Adrenal gland (tissue), 12 donors: ENCODE results near the gene TPK1. TPM values are rescaled to one million over a fixed set of nuclear protein-coding genes. Genes with fewer than 3 reads are reported as not detected.

Experiments used
- DNase-seq, 7 donors: peaks; one replicate each; pipeline ENCODE4 v3.0.0-alpha.2; 2019 to 2020
- H3K27ac ChIP-seq, 5 donors: fragments of 200-600 bp; sonication (generic) in 4 of 5; 1 replicate in 3 of 5; 2 replicates in 2 of 5; pipeline versions ENCODE4 v1.5.1 to v1.8.0; 2016 to 2020; ENCODE audit warnings: mild to moderate bottlenecking in 1 of 5
- H3K27me3 ChIP-seq: fragments of 200-600 bp; 2 replicates; pipeline ENCODE4 v1.8.0; 2021
- H3K36me3 ChIP-seq, 2 donors: fragments of 200-600 bp; replicated peaks in 1 of 2; 1 replicate in 1 of 2; 2 replicates in 1 of 2; pipeline versions ENCODE4 v1.5.1 to v1.8.0; 2018 to 2022
- H3K4me1 ChIP-seq, 2 donors: fragments of 200-600 bp; replicated peaks in 1 of 2; 1 replicate in 1 of 2; 2 replicates in 1 of 2; pipeline versions ENCODE4 v1.5.1 to v1.8.0; 2018 to 2021
- H3K4me3 ChIP-seq, 4 donors: fragments of 200-600 bp; sonication (generic) in 3 of 4; one replicate each; pipeline ENCODE4 v1.5.1; 2016 to 2018
- H3K9me3 ChIP-seq, 3 donors: fragments of 200-600 bp; sonication (generic) in 1 of 3; replicated peaks in 1 of 3; 1 replicate in 2 of 3; 2 replicates in 1 of 3; pipeline versions ENCODE4 v1.5.1 to v1.8.0; 2016 to 2021
- POLR2A ChIP-seq, 2 donors: fragments of 450-650 bp; IDR thresholded peaks; one replicate each; pipeline ENCODE4 v1.6.1; 2017; ENCODE audit warnings: antibody characterized with exemption in 2 of 2, mild to moderate bottlenecking in 2 of 2, moderate library complexity in 1 of 2
- WGBS, 4 donors: extraction: QIAGEN DNeasy Blood & Tissue Kit in 2 of 4; methylation state at CpG; one replicate each; pipeline versions ENCODE4 v1.1.5 to v1.1.7; 2013 to 2017; 5-methylcytosine and 5-hydroxymethylcytosine counted together
- intact Hi-C, 2 donors: fragments of 100-400 bp; cut with DNase I; formaldehyde crosslinking; loops; one replicate each; pipeline versions ENCODE4 v1.14.1 to v1.15.0; 2022 to 2023
- polyA plus RNA-seq, 3 donors: library from polyadenylated mRNA; stranded (reverse); fragments of 200-250 nt in 2 of 3; fragments of 350-450 nt in 1 of 3; fragmentation: Illumina TruSeq in 1 of 3; extraction: RNeasy Lipid Tissue Mini Kit (QIAGEN cat#74804) in 1 of 3; gene quantifications; one replicate each; pipeline ENCODE4 v1.2.3, GENCODE V29; 2013 to 2014
- total RNA-seq, 9 donors: library from RNA; depleted of rRNA in 4 of 9; stranded (reverse); fragments of >200 nt in 4 of 9; fragments of 120-200 nt in 1 of 9; fragmentation: NEBNext Ultra II Directional in 1 of 9; extraction: Animal tissue kit (Norgen Biotek cat#: 25700) in 1 of 9; gene quantifications; one replicate each; pipeline versions ENCODE4 v1.1.0 to v1.2.4, GENCODE V29; 2013 to 2023
- TF ChIP-seq, protein P1 (sequence below), 6 experiments: fragments of 450-650 bp in 4 of 6; fragments of 200-600 bp in 2 of 6; sonication (generic) in 1 of 6; IDR thresholded peaks; 1 replicate in 5 of 6; 2 replicates in 1 of 6; pipeline versions ENCODE4 v1.5.1 to v1.8.0; 2016 to 2021; ENCODE audit warnings: antibody characterized with exemption in 6 of 6, mild to moderate bottlenecking in 2 of 6, moderate library complexity in 1 of 6
- donor health status: healthy with polysubstance abuse.
- donor health status: Bipolar disorder and iron deficiency.
- donor health status: DM: yes; HTN: yes; CAD: no.
- donor health status: DM: no; HTN: no; CAD: no.
- donor health status: DM: no; HTN: no; CAD: no.
- donor health status: DM: yes; HTN: yes; CAD: no.

The TPK1 gene
- total and polyA plus RNA-seq, 12 donors, result 3.7 to 10.6 (median 9.6) TPM

DNA sequence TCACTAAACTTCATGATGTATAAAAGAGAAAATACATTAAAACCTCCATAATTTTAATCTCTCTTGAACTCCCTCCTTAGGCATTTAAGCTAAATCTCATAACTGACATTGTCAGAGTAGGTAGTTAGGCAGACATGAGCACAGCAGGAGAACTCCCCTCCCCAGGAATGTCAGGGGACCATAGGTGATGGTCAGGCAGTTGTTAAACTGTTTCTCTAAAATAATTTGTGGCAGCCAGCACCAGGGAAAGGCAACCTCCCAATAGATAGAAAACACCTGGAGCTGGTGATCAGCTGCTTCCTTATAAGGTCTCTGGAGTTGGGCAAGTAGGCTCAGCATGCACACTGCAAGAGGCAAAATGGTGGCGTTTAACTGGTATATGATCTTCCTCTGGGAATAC is 73.0 kb downstream of the TPK1 start:
- 80 to 95% (median 87%) methylated on average over 1 of the region's 1 CpG for WGBS, 4 donors
- intact Hi-C loops, result no loop called here
- Histone ChIP-seq H3K9me3 (no peaks in the 10 kb centered on the region), H3K4me1 (no peaks in the 10 kb centered on the region), H3K4me3 (no peak overlapping the region), H3K27ac (no peak overlapping the region), H3K36me3 (no peaks in the 10 kb centered on the region), H3K27me3 (no peaks in the 10 kb centered on the region)
- DNase-seq, result no peak
- TF ChIP-seq, protein P1, sequence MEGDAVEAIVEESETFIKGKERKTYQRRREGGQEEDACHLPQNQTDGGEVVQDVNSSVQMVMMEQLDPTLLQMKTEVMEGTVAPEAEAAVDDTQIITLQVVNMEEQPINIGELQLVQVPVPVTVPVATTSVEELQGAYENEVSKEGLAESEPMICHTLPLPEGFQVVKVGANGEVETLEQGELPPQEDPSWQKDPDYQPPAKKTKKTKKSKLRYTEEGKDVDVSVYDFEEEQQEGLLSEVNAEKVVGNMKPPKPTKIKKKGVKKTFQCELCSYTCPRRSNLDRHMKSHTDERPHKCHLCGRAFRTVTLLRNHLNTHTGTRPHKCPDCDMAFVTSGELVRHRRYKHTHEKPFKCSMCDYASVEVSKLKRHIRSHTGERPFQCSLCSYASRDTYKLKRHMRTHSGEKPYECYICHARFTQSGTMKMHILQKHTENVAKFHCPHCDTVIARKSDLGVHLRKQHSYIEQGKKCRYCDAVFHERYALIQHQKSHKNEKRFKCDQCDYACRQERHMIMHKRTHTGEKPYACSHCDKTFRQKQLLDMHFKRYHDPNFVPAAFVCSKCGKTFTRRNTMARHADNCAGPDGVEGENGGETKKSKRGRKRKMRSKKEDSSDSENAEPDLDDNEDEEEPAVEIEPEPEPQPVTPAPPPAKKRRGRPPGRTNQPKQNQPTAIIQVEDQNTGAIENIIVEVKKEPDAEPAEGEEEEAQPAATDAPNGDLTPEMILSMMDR (IDR thresholded peaks at IDR 0.05), result no peak
- TF ChIP-seq POLR2A (IDR thresholded peaks at IDR 0.05), result no peak

DNA sequence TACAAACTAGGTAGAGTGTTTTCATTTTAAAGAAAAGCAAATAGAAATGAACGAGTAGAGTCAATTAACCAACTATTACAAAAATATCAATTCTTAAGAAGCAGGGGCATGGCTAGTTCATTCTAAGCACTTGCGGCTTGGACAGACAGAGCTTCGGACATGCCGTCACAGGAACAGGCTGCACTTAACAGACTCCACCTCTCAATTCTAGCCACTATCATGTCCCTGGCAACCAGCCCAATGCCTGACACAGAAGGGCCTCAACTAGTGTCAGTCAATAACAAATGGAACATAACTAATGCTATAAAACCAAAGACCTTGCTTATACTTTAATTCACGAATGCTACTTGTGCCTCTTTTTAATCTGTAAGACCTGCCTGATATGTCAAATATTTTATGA is 74.4 kb downstream of the TPK1 start:
- Histone ChIP-seq H3K27me3 (no peaks in the 10 kb centered on the region), H3K27ac (no peak overlapping the region), H3K4me1 (no peaks in the 10 kb centered on the region), H3K4me3 (no peak overlapping the region), H3K36me3 (no peaks in the 10 kb centered on the region), H3K9me3 (no peaks in the 10 kb centered on the region)
- no peak for DNase-seq
- TF ChIP-seq POLR2A (IDR thresholded peaks at IDR 0.05), result no peak
- TF ChIP-seq, protein P1 (IDR thresholded peaks at IDR 0.05), result no peak
- WGBS, 4 donors, result 77 to 85% (median 81%) methylated on average over 5 of the region's 5 CpGs
- intact Hi-C loops, result no loop called here

DNA sequence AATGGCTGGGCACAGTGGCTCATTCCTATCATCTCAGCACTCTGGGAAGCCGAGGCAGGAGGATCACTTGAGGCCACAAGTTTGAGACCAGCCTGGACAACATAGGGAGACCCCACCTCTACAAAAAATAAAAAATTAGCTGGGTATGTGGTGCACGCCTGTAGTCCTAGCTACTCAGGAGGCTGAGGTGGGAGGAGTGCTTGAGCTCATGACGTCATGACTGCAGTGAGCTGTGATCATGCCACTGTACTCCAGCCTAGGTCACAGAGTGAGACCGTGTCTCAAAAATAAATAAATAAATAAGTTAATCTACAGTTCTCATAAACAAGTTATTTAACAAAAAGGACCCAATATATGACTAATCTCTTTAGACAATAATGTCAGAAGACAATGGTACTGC is 76.2 kb downstream of the TPK1 start:
- no peak overlapping the region for H3K4me3 ChIP-seq
- 79 to 95% (median 90%) methylated on average over 4 of the region's 4 CpGs for WGBS, 4 donors
- intact Hi-C loops, result no loop called here

DNA sequence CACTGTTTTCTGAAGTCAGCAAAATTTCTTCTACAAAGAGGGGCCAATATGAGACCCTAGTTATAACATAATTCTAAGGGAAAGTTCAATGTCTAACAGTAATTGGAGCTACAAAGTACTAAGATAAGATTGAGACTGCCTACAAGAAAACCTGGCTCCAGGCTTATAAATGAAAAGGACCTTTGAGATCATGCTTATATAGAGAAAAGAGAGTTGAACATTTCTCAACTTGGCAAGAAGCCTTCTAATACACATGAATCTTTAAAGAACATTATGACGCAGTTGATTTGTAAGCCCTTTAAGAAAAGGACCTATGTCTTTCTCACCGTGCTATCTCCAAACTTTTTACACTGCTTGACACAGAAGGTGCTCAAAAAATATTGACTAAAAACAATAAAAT is 87.9 kb downstream of the TPK1 start:
- Histone ChIP-seq H3K36me3 (no peaks in the 10 kb centered on the region), H3K27ac (no peak overlapping the region), H3K4me1 (no peaks in the 10 kb centered on the region), H3K27me3 (no peaks in the 10 kb centered on the region), H3K9me3 (no peaks in the 10 kb centered on the region), H3K4me3 (no peak overlapping the region)
- no peak for TF ChIP-seq POLR2A (IDR thresholded peaks at IDR 0.05)
- TF ChIP-seq, protein P1 (IDR thresholded peaks at IDR 0.05), result no peak
- no peak for DNase-seq
- intact Hi-C loops, result no loop called here
- WGBS, 4 donors, result 76 to 91% (median 86%) methylated on average over 2 of the region's 2 CpGs

More for the DNA sequence above, 76.2 kb downstream of the TPK1 start:
- no peaks in the 10 kb centered on the region for H3K27me3 ChIP-seq
- H3K36me3 ChIP-seq, result no peaks in the 10 kb centered on the region
- TF ChIP-seq POLR2A (IDR thresholded peaks at IDR 0.05), result no peak
- TF ChIP-seq, protein P1 (IDR thresholded peaks at IDR 0.05), result no peak
- no peaks in the 10 kb centered on the region for H3K4me1 ChIP-seq
- no peak for DNase-seq
- no peaks in the 10 kb centered on the region for H3K9me3 ChIP-seq
- H3K27ac ChIP-seq, result no peak overlapping the region
